ENCODE data around the gene TLR5. TPM values are rescaled to one million over a fixed set of nuclear protein-coding genes. Genes with fewer than 3 reads are reported as not detected.
A peak's percentile ranks its signal among the peaks of the same experiment; 100 is the strongest.

The TLR5 gene
- total RNA-seq, 4 donors from 2014 or later = 7.6 to 16.4 (median 8.9) TPM

- Histone ChIP-seq H3K36me3 (no peaks in the 10 kb centered on the region), H3K4me3 (no peak overlapping the region), H3K27me3 (no peaks in the 10 kb centered on the region), H3K4me1 (no peaks in the 10 kb centered on the region), H3K27ac (no peak overlapping the region), H3K9me3 (no peaks in the 10 kb centered on the region)
- intact Hi-C loops (cut with DNase I; ENCODE audit: low total_unique reads) = no loop called here
- DNase-seq = no peak
- no peak for TF ChIP-seq CTCF (IDR thresholded peaks at IDR 0.05)
- TF ChIP-seq POLR2A (IDR thresholded peaks at IDR 0.05) = no peak
These were observed 26.1 kb downstream of the TLR5 start for GRCh38 chr1:223116950-223117349.

- Histone ChIP-seq H3K27ac (peak overlapping the region; percentile 66 to 77), H3K9me3 (no peaks in the 10 kb centered on the region), H3K36me3 (no peaks in the 10 kb centered on the region), H3K27me3 (no peaks in the 10 kb centered on the region), H3K4me3 (no peak overlapping the region), H3K4me1 (no peaks in the 10 kb centered on the region)
- TF ChIP-seq POLR2A (IDR thresholded peaks at IDR 0.05) (no peak), CTCF (IDR thresholded peaks at IDR 0.05) (no peak)
- intact Hi-C loops (cut with DNase I; ENCODE audit: low total_unique reads) = no loop called here
- peak; percentile 32 to 51 for DNase-seq
These were observed 28.2 kb downstream of the TLR5 start for GRCh38 chr1:223114871-223115270.

- H3K4me1 ChIP-seq = no peaks in the 10 kb centered on the region
- H3K27me3 ChIP-seq = no peaks in the 10 kb centered on the region
- no peak for TF ChIP-seq POLR2A (IDR thresholded peaks at IDR 0.05)
- no peak for TF ChIP-seq CTCF (IDR thresholded peaks at IDR 0.05)
- no peaks in the 10 kb centered on the region for H3K9me3 ChIP-seq
- intact Hi-C loops (cut with DNase I; ENCODE audit: low total_unique reads) = no loop called here
- DNase-seq = no peak
- H3K36me3 ChIP-seq = no peaks in the 10 kb centered on the region
- no peak overlapping the region for H3K27ac ChIP-seq
- no peak overlapping the region for H3K4me3 ChIP-seq
These were observed 32.1 kb downstream of the TLR5 start for GRCh38 chr1:223110952-223111351.

- intact Hi-C loops (cut with DNase I; ENCODE audit: low total_unique reads) = no loop called here
- Histone ChIP-seq H3K4me1 (no peaks in the 10 kb centered on the region), H3K27ac (no peak overlapping the region), H3K4me3 (no peak overlapping the region), H3K36me3 (no peaks in the 10 kb centered on the region), H3K9me3 (no peaks in the 10 kb centered on the region), H3K27me3 (no peaks in the 10 kb centered on the region)
- no peak for DNase-seq
- no peak for TF ChIP-seq POLR2A (IDR thresholded peaks at IDR 0.05)
- TF ChIP-seq CTCF (IDR thresholded peaks at IDR 0.05) = no peak
These were observed 33.4 kb downstream of the TLR5 start for GRCh38 chr1:223109581-223110026.

GRCh38 chr1:223106856-223107255 is 36.2 kb downstream of the TLR5 start:
- no peaks in the 10 kb centered on the region for H3K27me3 ChIP-seq
- H3K9me3 ChIP-seq = no peaks in the 10 kb centered on the region
- no peak overlapping the region for H3K27ac ChIP-seq
- H3K4me3 ChIP-seq = no peak overlapping the region
- H3K4me1 ChIP-seq = no peaks in the 10 kb centered on the region
- intact Hi-C loops (cut with DNase I; ENCODE audit: low total_unique reads) = no loop called here
- H3K36me3 ChIP-seq = no peaks in the 10 kb centered on the region
- no peak for DNase-seq
- TF ChIP-seq CTCF (IDR thresholded peaks at IDR 0.05) = no peak
- no peak for TF ChIP-seq POLR2A (IDR thresholded peaks at IDR 0.05)

Data from uterus (tissue), 4 donors.